Measurements from ENCODE around the gene ARL6IP1.
A peak's percentile ranks its signal among the peaks of the same experiment; 100 is the strongest.

ARL6IP1 gene

GRCh38 chr16:18789850-18790706, 11.3 kb downstream of the ARL6IP1 start, which contains the start of gene RPS15A (continued):
- TF ChIP-seq ZNF280C (tag by site-specific recombination; IDR thresholded peaks at IDR 0.05) = no peak
- no peak; the same call in 1 of the 2 replicates for TF ChIP-seq ZNF768 (tag by site-specific recombination; IDR thresholded peaks at IDR 0.05)
- TF ChIP-seq ZNF132 (tag by site-specific recombination; IDR thresholded peaks at IDR 0.05; ENCODE audit: borderline replicate concordance) = no peak
- no peak for TF ChIP-seq SETDB1 (IDR thresholded peaks at IDR 0.05; ENCODE audit: insufficient read length, low read length)
- peak; percentile 40; the same call in 1 of the 2 replicates for TF ChIP-seq ZNF518A (tag by site-specific recombination; conservative IDR thresholded peaks at IDR 0.05; ENCODE audit: low read depth)
- no peak for TF ChIP-seq BCL11B (tag by site-specific recombination; IDR thresholded peaks at IDR 0.05; ENCODE audit: low read depth)
- no peak for TF ChIP-seq ZNF202 (tag by site-specific recombination; IDR thresholded peaks at IDR 0.05; ENCODE audit: borderline replicate concordance)
- TF ChIP-seq ZNF19 (tag by site-specific recombination; IDR thresholded peaks at IDR 0.05; ENCODE audit: low read depth) = no peak
- no peak for TF ChIP-seq ZNF404 (tag by site-specific recombination; IDR thresholded peaks at IDR 0.05)
- TF ChIP-seq YY2 (tag by site-specific recombination; IDR thresholded peaks at IDR 0.05) = peak; percentile 97
- TF ChIP-seq SCRT1 (tag by site-specific recombination; IDR thresholded peaks at IDR 0.05; ENCODE audit: borderline replicate concordance) = no peak
- TF ChIP-seq ZNF26 (tag by site-specific recombination; IDR thresholded peaks at IDR 0.05) = no peak
- peak; percentile 55 for TF ChIP-seq ZBTB8A (tag by site-specific recombination; IDR thresholded peaks at IDR 0.05)
- peak; percentile 65; the same call in 1 of the 2 replicates for TF ChIP-seq REPIN1 (tag by site-specific recombination; IDR thresholded peaks at IDR 0.05; ENCODE audit: low read depth)
- TF ChIP-seq ZNF133 (tag by site-specific recombination; IDR thresholded peaks at IDR 0.05) = no peak
- no peak for TF ChIP-seq ZNF148 (tag by site-specific recombination; IDR thresholded peaks at IDR 0.05; ENCODE audit: borderline replicate concordance)
- no peak for TF ChIP-seq ZNF169 (tag by site-specific recombination; IDR thresholded peaks at IDR 0.05)
- no peak; the same call in 1 of the 2 replicates for TF ChIP-seq MZF1 (tag by site-specific recombination; IDR thresholded peaks at IDR 0.05; ENCODE audit: borderline replicate concordance)
- no peak for TF ChIP-seq ZFP3 (tag by site-specific recombination; IDR thresholded peaks at IDR 0.05; ENCODE audit: low read depth)
- TF ChIP-seq ZNF449 (tag by site-specific recombination; IDR thresholded peaks at IDR 0.05) = 0 out of 2 replicates have a peak, but pooled peaks have one; percentile 49
- no peak for TF ChIP-seq ZNF302 (tag by site-specific recombination; IDR thresholded peaks at IDR 0.05; ENCODE audit: low read depth)
- TF ChIP-seq GLIS1 (tag by site-specific recombination; IDR thresholded peaks at IDR 0.05) = peak; percentile 80
- TF ChIP-seq AEBP2 (tag by site-specific recombination; IDR thresholded peaks at IDR 0.05; ENCODE audit: borderline replicate concordance) = no peak
- no peak for TF ChIP-seq ZNF544 (tag by site-specific recombination; IDR thresholded peaks at IDR 0.05)
